HFFc6 (cell line): ENCODE data around the gene CRTAC1. TPM values are rescaled to one million over a fixed set of nuclear protein-coding genes. Genes with fewer than 3 reads are reported as not detected.

Source experiments
- DNase-seq: peaks from one replicate; pipeline ENCODE4 v3.0.0-alpha.2; 2018
- H3K27ac Mint-ChIP-seq: 2 replicates; pipeline ENCODE4 v1.8.0; 2020; ENCODE audit warnings: mild to moderate bottlenecking, mixed read lengths
- H3K27me3 Mint-ChIP-seq: 2 replicates; pipeline ENCODE4 v1.8.0; 2021; ENCODE audit warnings: mild to moderate bottlenecking, moderate library complexity, mixed read lengths; ENCODE audit not compliant: insufficient read depth
- H3K36me3 Mint-ChIP-seq: 2 replicates; pipeline ENCODE4 v1.8.0; 2021; ENCODE audit warnings: low read depth, mixed read lengths
- H3K4me1 Mint-ChIP-seq: 2 replicates; pipeline ENCODE4 v1.8.0; 2020; ENCODE audit warnings: low read depth, mixed read lengths
- H3K4me3 Mint-ChIP-seq: 2 replicates; pipeline ENCODE4 v1.8.0; 2020; ENCODE audit warnings: mild to moderate bottlenecking, moderate library complexity, mixed read lengths
- H3K9me3 Mint-ChIP-seq: 2 replicates; pipeline ENCODE4 v1.8.0; 2020; ENCODE audit warnings: mild to moderate bottlenecking, mixed read lengths
- CTCF ChIP-seq: fragments of 200-600 bp; sonication (generic); IDR thresholded peaks from 2 replicates; pipeline ENCODE4 v1.5.0; 2021; ENCODE audit warnings: antibody characterized with exemption, mild to moderate bottlenecking
- total RNA-seq, 6 experiments: library from RNA; stranded (reverse); fragmentation: NEBNext Ultra II Directional; extraction: Animal tissue kit (Norgen Biotek cat#: 25700); gene quantifications; 2 replicates in 1 of 6; 3 replicates in 5 of 6; pipeline ENCODE4 v1.2.3, GENCODE V29; 2021

The CRTAC1 gene
- total RNA-seq, 6 experiments from 2014 or later, result not detected

- TF ChIP-seq CTCF, result no peak
- no peak for DNase-seq
- no peak overlapping the region for H3K4me3 Mint-ChIP-seq
- no peaks in the 10 kb centered on the region; the same call in 1 of the 2 replicates for H3K9me3 Mint-ChIP-seq
- H3K36me3 Mint-ChIP-seq, result no peaks in the 10 kb centered on the region
- H3K27ac Mint-ChIP-seq, result no peak overlapping the region
- no peaks in the 10 kb centered on the region for H3K4me1 Mint-ChIP-seq
- H3K27me3 Mint-ChIP-seq, result peaks cover 67% of the 10 kb centered on the region
These were observed 5.2 kb upstream of the CRTAC1 start for GRCh38 chr10:98035599-98035998.

GRCh38 chr10:98033515-98033914 is 3.1 kb upstream of the CRTAC1 start:
- Mint-ChIP-seq H3K4me3 (no peak overlapping the region), H3K4me1 (no peaks in the 10 kb centered on the region), H3K27ac (no peak overlapping the region)

DNA sequence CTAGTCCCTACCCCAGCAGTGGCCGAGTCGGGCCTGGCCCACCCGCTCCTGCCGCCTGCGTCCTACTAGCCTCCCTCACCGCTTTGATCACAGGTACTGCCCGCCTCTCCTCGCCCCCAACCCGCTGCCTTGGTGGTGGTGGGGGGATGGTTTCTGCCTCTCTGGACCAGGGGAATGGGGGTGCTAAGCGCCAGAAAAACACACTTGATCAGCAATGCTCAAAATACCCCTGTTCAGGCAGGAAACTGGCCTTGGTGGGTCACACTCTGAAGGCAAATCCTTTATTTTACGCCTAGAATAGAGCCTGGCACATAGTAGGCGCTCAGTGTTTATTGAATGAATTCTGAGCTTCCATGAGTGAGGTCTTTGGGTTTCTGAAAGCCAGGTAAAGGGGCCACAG is 1.0 kb upstream of the CRTAC1 start:
- Mint-ChIP-seq H3K4me3 (no peak overlapping the region), H3K27me3 (peaks cover 55% of the 10 kb centered on the region), H3K9me3 (no peaks in the 10 kb centered on the region; the same call in 1 of the 2 replicates), H3K4me1 (no peaks in the 10 kb centered on the region), H3K27ac (no peak overlapping the region), H3K36me3 (no peaks in the 10 kb centered on the region)
- no peak for DNase-seq
- no peak for TF ChIP-seq CTCF

More at GRCh38 chr10:98033515-98033914, 3.1 kb upstream of the CRTAC1 start:
- no peak for DNase-seq
- peaks cover 66% of the 10 kb centered on the region for H3K27me3 Mint-ChIP-seq
- no peak for TF ChIP-seq CTCF
- no peaks in the 10 kb centered on the region; the same call in 1 of the 2 replicates for H3K9me3 Mint-ChIP-seq
- no peaks in the 10 kb centered on the region for H3K36me3 Mint-ChIP-seq

- Mint-ChIP-seq H3K4me3 (no peak overlapping the region), H3K9me3 (no peaks in the 10 kb centered on the region; the same call in 1 of the 2 replicates), H3K27ac (no peak overlapping the region)
These were observed 590 bp upstream of the CRTAC1 start for GRCh38 chr10:98030991-98031431.

DNA sequence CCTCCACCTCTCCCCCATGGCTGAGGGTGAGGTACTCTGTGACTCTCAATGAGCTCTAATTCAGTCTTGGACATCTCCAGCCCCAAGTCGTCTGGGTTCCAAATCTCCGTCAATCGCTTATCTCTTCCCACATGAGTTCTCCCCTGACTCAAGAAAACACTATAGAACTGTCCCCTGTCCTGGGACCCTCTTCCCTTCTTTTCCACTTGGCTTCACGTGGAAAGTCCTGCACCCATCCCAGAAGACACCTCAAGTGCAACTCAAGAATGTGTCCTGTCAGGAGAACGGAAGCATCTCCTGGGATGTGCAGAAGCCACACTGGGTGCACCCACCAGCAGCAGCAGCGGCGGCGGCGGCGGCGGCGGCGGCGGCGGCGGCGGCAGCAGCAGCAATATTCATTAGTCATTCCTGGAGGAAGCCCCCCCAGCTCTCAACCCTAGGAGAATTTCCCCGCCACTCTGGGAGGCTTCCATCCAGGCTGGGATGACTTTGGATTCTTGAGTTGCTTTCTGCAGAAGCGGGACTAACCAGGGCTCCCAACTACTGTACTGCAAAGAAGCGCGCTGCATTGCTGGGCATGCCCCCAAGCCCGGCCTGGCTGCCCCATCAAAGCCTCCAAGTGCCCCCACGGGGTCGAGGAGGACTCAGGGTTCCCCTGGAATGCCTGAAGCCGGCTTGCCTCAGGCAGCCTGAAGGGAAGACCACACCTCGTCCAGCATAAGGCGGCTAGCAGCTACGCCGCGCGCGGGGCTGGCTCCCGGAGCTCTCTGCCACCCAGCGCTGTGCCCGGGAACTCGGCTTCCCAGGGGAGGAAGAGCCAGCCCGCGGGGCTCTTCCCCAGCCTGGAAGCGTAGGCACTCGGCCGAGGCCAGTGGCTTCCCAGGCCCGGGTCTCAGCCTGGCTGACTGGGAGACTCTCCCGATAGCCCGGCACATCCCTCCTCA is 1.0 kb downstream of the CRTAC1 start:
- TF ChIP-seq CTCF, result no peak
- Mint-ChIP-seq H3K4me3 (no peak overlapping the region), H3K27ac (no peak overlapping the region)

More at GRCh38 chr10:98030991-98031431, 590 bp upstream of the CRTAC1 start:
- peaks cover 53% of the 10 kb centered on the region for H3K27me3 Mint-ChIP-seq
- no peak for TF ChIP-seq CTCF
- no peaks in the 10 kb centered on the region for H3K4me1 Mint-ChIP-seq
- no peak for DNase-seq
- H3K36me3 Mint-ChIP-seq, result no peaks in the 10 kb centered on the region

More for the DNA sequence above, 1.0 kb downstream of the CRTAC1 start:
- peaks cover 47% of the 10 kb centered on the region for H3K27me3 Mint-ChIP-seq
- no peaks in the 10 kb centered on the region for H3K4me1 Mint-ChIP-seq
- no peak for DNase-seq
- H3K9me3 Mint-ChIP-seq, result no peaks in the 10 kb centered on the region; the same call in 1 of the 2 replicates
- no peaks in the 10 kb centered on the region for H3K36me3 Mint-ChIP-seq
